ENCODE measurements around the gene LRP4. TPM values are rescaled to one million over a fixed set of nuclear protein-coding genes. Genes with fewer than 3 reads are reported as not detected.

LRP4 gene
- total and polyA plus RNA-seq, 7 donors = 2.1 to 17.6 (median 4.9) TPM

GRCh38 chr11:46889689-46890475 is 28.5 kb downstream of the LRP4 start:
- H3K9me3 ChIP-seq = no peaks in the 10 kb centered on the region
- TF ChIP-seq EP300 (IDR thresholded peaks at IDR 0.05) = no peak
- no peak for TF ChIP-seq POLR2A (IDR thresholded peaks at IDR 0.05)
- peak; percentile 85 to 94 (median 90) for TF ChIP-seq CTCF (IDR thresholded peaks at IDR 0.05)
- no peak for TF ChIP-seq POLR2AphosphoS5 (IDR thresholded peaks at IDR 0.05)
- no peaks in the 10 kb centered on the region for H3K4me1 ChIP-seq
- 66 to 69% methylated on average over 23 of the region's 23 CpGs for WGBS, 2 donors
- H3K36me3 ChIP-seq = peaks cover 0 to 20% (median 3%) of the 10 kb centered on the region in 4 donors
- intact Hi-C loops (cut with DNase I) = loop anchor here (1.0 to 10.0 kb wide), 2 partner anchors 263 to 465 kb away; partner anchors contain the start of gene MYBPC3
- peak; percentile 81 for DNase-seq
- H3K27me3 ChIP-seq = no peaks in the 10 kb centered on the region
- no peak overlapping the region for H3K4me3 ChIP-seq
- H3K27ac ChIP-seq = no peak overlapping the region

GRCh38 chr11:46889251-46889650 is 29.1 kb downstream of the LRP4 start:
- H3K4me3 ChIP-seq = no peak overlapping the region
- WGBS, 2 donors = 87% methylated on average over 7 of the region's 7 CpGs
- H3K4me1 ChIP-seq = no peaks in the 10 kb centered on the region
- peaks cover 0 to 20% (median under 1%) of the 10 kb centered on the region in 4 donors for H3K36me3 ChIP-seq
- no peak for DNase-seq
- H3K27ac ChIP-seq = no peak overlapping the region
- no peaks in the 10 kb centered on the region for H3K27me3 ChIP-seq
- intact Hi-C loops (cut with DNase I) = loop anchor here (1.0 to 10.0 kb wide), 2 partner anchors 264 to 466 kb away; partner anchors contain the start of gene MYBPC3
- TF ChIP-seq POLR2AphosphoS5 (IDR thresholded peaks at IDR 0.05) (no peak), POLR2A (IDR thresholded peaks at IDR 0.05) (no peak), EP300 (IDR thresholded peaks at IDR 0.05) (no peak), CTCF (IDR thresholded peaks at IDR 0.05) (no peak)
- H3K9me3 ChIP-seq = no peaks in the 10 kb centered on the region

DNA sequence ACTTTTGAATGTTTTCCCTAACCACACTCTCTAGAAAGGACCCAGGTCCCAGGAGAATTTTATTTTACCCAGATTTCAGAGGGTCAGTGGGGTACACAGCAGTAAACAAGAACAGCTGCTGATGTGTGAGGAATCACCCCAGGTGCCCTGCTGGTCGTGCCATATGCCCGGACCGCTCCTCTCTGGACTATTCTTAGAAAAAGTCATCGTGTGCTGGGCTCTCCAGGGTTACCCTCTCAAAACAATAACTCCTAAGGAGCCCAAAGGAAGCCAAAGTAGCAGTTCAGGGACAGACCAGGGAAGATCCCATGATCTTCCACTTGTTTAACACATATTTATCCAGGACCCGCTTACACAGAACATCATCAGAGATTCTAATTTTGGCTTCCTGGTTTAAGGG is 29.7 kb downstream of the LRP4 start:
- Histone ChIP-seq H3K4me1 (no peaks in the 10 kb centered on the region), H3K9me3 (no peaks in the 10 kb centered on the region), H3K4me3 (no peak overlapping the region), H3K27ac (no peak overlapping the region), H3K36me3 (peaks cover 0 to 23% (median 0%) of the 10 kb centered on the region in 4 donors), H3K27me3 (no peaks in the 10 kb centered on the region)
- intact Hi-C loops (cut with DNase I) = loop anchor here (1.0 to 10.0 kb wide), 2 partner anchors 265 to 466 kb away; partner anchors contain the start of gene MYBPC3
- TF ChIP-seq CTCF (IDR thresholded peaks at IDR 0.05) = no peak
- TF ChIP-seq EP300 (IDR thresholded peaks at IDR 0.05) = no peak
- no peak for TF ChIP-seq POLR2A (IDR thresholded peaks at IDR 0.05)
- TF ChIP-seq POLR2AphosphoS5 (IDR thresholded peaks at IDR 0.05) = no peak
- 88 to 94% methylated on average over 5 of the region's 5 CpGs for WGBS, 2 donors
- DNase-seq = no peak

DNA sequence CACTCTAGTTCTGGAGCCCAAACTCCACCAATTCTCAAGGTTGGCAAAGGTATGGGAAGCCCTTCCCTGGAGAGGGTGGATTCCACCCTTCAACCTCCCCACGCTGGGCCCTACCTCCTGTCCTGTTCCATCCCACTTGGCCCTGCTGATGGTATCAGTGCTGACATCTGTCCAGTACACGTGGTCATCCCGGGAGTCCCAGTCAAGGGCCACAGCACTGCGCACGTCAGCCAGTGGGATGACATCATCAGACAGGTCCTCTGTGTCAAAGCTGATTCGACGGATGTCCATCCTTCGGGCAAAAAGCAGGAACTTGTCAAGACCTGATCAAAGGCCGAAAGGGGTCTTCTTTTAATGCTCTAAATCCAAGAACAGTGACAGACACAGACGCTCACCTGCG is 32.1 kb downstream of the LRP4 start:
- Histone ChIP-seq H3K9me3 (no peaks in the 10 kb centered on the region), H3K36me3 (peaks cover 0 to 31% (median 2%) of the 10 kb centered on the region in 4 donors), H3K27me3 (no peaks in the 10 kb centered on the region), H3K4me1 (no peaks in the 10 kb centered on the region), H3K27ac (no peak overlapping the region), H3K4me3 (no peak overlapping the region)
- whole genome bisulfite sequencing, 2 donors = 87 to 93% methylated on average over 11 of the region's 11 CpGs
- DNase-seq = no peak
- TF ChIP-seq CTCF (IDR thresholded peaks at IDR 0.05) (no peak), POLR2AphosphoS5 (IDR thresholded peaks at IDR 0.05) (no peak), EP300 (IDR thresholded peaks at IDR 0.05) (no peak), POLR2A (IDR thresholded peaks at IDR 0.05) (no peak)
- intact Hi-C loops (cut with DNase I) = loop anchor here (10.0 kb wide), 1 partner anchor 469 kb away; the partner anchor contains the start of gene MYBPC3

All from sigmoid colon (tissue), 7 donors.